Activated effector memory CD4-positive, alpha-beta T cell treated with anti-CD3 and anti-CD28 coated beads, Interleukin-2, amount 50 U/mL, for 16 hours (primary cell): ENCODE results near the gene HTR2C.
"Not testable (repeated sequence)": the region's sequence is repeated elsewhere in the genome, so short reads cannot be mapped to it uniquely, and the experiment has no call there.

Experiments used
- DNase-seq: peaks from one replicate; pipeline ENCODE4 v3.0.0-alpha.2; 2020

The HTR2C gene

GRCh38 chrX:114715096-114715495 is 131.2 kb downstream of the HTR2C start:
- no peak for DNase-seq

- DNase-seq, result no peak
Measured at GRCh38 chrX:114717921-114718320, 134.0 kb downstream of the HTR2C start.

GRCh38 chrX:114766541-114766940 is 182.7 kb downstream of the HTR2C start:
- DNase-seq, result no peak

- no peak for DNase-seq
Measured at GRCh38 chrX:114774691-114775090, 190.8 kb downstream of the HTR2C start.

- no peak for DNase-seq
Measured at GRCh38 chrX:114782925-114783324, 199.0 kb downstream of the HTR2C start.

GRCh38 chrX:114787061-114787460 is 203.2 kb downstream of the HTR2C start:
- no peak for DNase-seq

- no peak for DNase-seq
Measured at GRCh38 chrX:114797494-114797893, 213.6 kb downstream of the HTR2C start.

GRCh38 chrX:114798907-114799306 is 215.0 kb downstream of the HTR2C start:
- no peak for DNase-seq

GRCh38 chrX:114800719-114801118 is 216.8 kb downstream of the HTR2C start:
- no peak for DNase-seq

GRCh38 chrX:114819509-114819908 is 235.6 kb downstream of the HTR2C start:
- no peak for DNase-seq

- DNase-seq, result no peak
Measured at GRCh38 chrX:114841051-114841450, 257.2 kb downstream of the HTR2C start.

GRCh38 chrX:114842181-114842580 is 258.3 kb downstream of the HTR2C start:
- no peak for DNase-seq

- DNase-seq, result no peak
Measured at GRCh38 chrX:114889481-114889880, 305.6 kb downstream of the HTR2C start.

- no peak for DNase-seq
Measured at GRCh38 chrX:114903618-114904017, 319.7 kb downstream of the HTR2C start.

GRCh38 chrX:114905251-114905650 is 321.4 kb downstream of the HTR2C start:
- DNase-seq, result no peak

GRCh38 chrX:114906984-114907510 is 323.2 kb downstream of the HTR2C start:
- DNase-seq, result no peak

GRCh38 chrX:114924423-114924822 is 340.5 kb downstream of the HTR2C start:
- no peak for DNase-seq

- DNase-seq, result no peak
Measured at GRCh38 chrX:114924856-114925255, 341.0 kb downstream of the HTR2C start.

- DNase-seq, result no peak
Measured at GRCh38 chrX:114930227-114930626, 346.3 kb downstream of the HTR2C start.

- no peak for DNase-seq
Measured at GRCh38 chrX:114932550-114932949, 348.7 kb downstream of the HTR2C start.

GRCh38 chrX:114933291-114933690 is 349.4 kb downstream of the HTR2C start:
- not testable (repeated sequence) for DNase-seq

- not testable (repeated sequence) for DNase-seq
Measured at GRCh38 chrX:114937090-114937489, 353.2 kb downstream of the HTR2C start.

- no peak for DNase-seq
Measured at GRCh38 chrX:114952696-114953095, 368.8 kb downstream of the HTR2C start.
